Bronchial epithelial cell (primary cell): ENCODE results near the gene GIT1. TPM values are rescaled to one million over a fixed set of nuclear protein-coding genes. Genes with fewer than 3 reads are reported as not detected.
A peak's percentile ranks its signal among the peaks of the same experiment; 100 is the strongest.

ENCODE experiments used
- DNase-seq: peaks from one replicate; pipeline ENCODE4 v3.0.0-alpha.2; 2010; ENCODE audit warnings: low read depth
- FAIRE-seq: peaks from 2 replicates; lab custom pipeline; 2011; peaks lifted over from hg19 to GRCh38; lab: Jason Lieb, UNC
- H3K27me3 ChIP-seq: 2 replicates; pipeline ENCODE4 v1.5.1; 2011; ENCODE audit warnings: low read length; ENCODE audit not compliant: control insufficient read depth, insufficient read depth
- H3K36me3 ChIP-seq: 2 replicates; pipeline ENCODE4 v1.5.1; 2011; ENCODE audit warnings: low read length; ENCODE audit not compliant: control insufficient read depth, insufficient read depth
- H3K4me3 ChIP-seq: 2 replicates; pipeline ENCODE4 v1.5.1; 2011; ENCODE audit warnings: mild to moderate bottlenecking, low read depth, low read length, control low read depth
- CTCF ChIP-seq: IDR thresholded peaks from 2 replicates; pipeline ENCODE4 v1.5.1; 2011; ENCODE audit warnings: mild to moderate bottlenecking, moderate library complexity, low read length, control low read depth, inconsistent platforms; ENCODE audit not compliant: insufficient read depth, severe bottlenecking
- total RNA-seq: library from RNA; depleted of rRNA; stranded (reverse); fragments of >200 nt; gene quantifications from 2 replicates; pipeline ENCODE4 v1.2.1, GENCODE V29; 2014

The GIT1 gene
- total RNA-seq, 1 donor from 2014 or later, result 16.3 TPM

- Histone ChIP-seq H3K36me3 (no peaks in the 10 kb centered on the region), H3K27me3 (no peaks in the 10 kb centered on the region), H3K4me3 (no peak overlapping the region)
- FAIRE-seq (no peak), DNase-seq (no peak)
- no peak for TF ChIP-seq CTCF
Observed at GRCh38 chr17:29614349-29615047, 25.1 kb upstream of the GIT1 start.

- TF ChIP-seq CTCF, result no peak
- Histone ChIP-seq H3K4me3 (peak overlapping the region; percentile 21), H3K27me3 (no peaks in the 10 kb centered on the region), H3K36me3 (peaks cover 2% of the 10 kb centered on the region)
- FAIRE-seq (no peak), DNase-seq (no peak)
Observed at GRCh38 chr17:29613856-29614255, 24.4 kb upstream of the GIT1 start.

GRCh38 chr17:29613352-29613837, 23.9 kb upstream of the GIT1 start:
- peak overlapping the region; percentile 21 for H3K4me3 ChIP-seq
- FAIRE-seq, result no peak
- TF ChIP-seq CTCF, result peak; percentile 90
- H3K36me3 ChIP-seq, result peaks cover 2% of the 10 kb centered on the region
- no peaks in the 10 kb centered on the region for H3K27me3 ChIP-seq
- DNase-seq, result peak; percentile 69

- peak overlapping the region; percentile 8 for H3K4me3 ChIP-seq
- FAIRE-seq, result no peak
- DNase-seq, result no peak
- TF ChIP-seq CTCF, result no peak
- H3K36me3 ChIP-seq, result peaks cover 2% of the 10 kb centered on the region
- no peaks in the 10 kb centered on the region for H3K27me3 ChIP-seq
Observed at GRCh38 chr17:29612404-29613280, 23.2 kb upstream of the GIT1 start.

- H3K36me3 ChIP-seq, result peaks cover 2% of the 10 kb centered on the region
- no peak for FAIRE-seq
Observed at GRCh38 chr17:29612094-29612403, 22.6 kb upstream of the GIT1 start.

More at GRCh38 chr17:29612094-29612403, 22.6 kb upstream of the GIT1 start:
- no peak for TF ChIP-seq CTCF
- no peak overlapping the region for H3K4me3 ChIP-seq
- DNase-seq, result no peak
- H3K27me3 ChIP-seq, result no peaks in the 10 kb centered on the region
